Measurements from ENCODE around the gene GLYR1.

DNA sequence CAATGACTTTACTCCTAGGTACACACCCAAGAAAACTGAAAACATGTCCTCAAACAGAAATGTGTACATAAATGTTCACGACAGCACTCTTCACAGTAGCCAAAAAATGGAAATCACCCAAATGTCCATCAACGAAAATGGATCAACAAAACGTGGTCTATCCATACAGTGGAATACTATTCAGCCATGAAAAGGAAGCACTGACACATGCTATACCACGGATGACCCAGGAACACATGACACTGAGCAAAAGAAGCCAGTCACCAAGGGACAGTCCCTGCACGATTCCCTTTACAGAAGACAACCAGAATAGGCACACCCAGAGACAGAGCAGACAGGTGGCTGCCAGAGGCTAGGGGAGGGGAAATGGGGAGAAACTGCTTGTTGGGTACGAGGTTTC, 91.4 kb downstream of the GLYR1 start:
- TF ChIP-seq CTCF (IDR thresholded peaks at IDR 0.05) (no peak), POLR2A (IDR thresholded peaks at IDR 0.05) (no peak)
